ENCODE results near the gene FKBP11.
"Not testable (repeated sequence)": the region's sequence is repeated elsewhere in the genome, so short reads cannot be mapped to it uniquely, and the experiment has no call there.

The FKBP11 gene

GRCh38 chr12:48917857-48918537 is 7.3 kb downstream of the FKBP11 start:
- in situ Hi-C loops (cut with MboI; ENCODE audit: low sequenced_read_pairs), result no loop called here

- in situ Hi-C loops (cut with MboI; ENCODE audit: low sequenced_read_pairs), result no loop called here
Measured at GRCh38 chr12:48910196-48910595, 15.1 kb downstream of the FKBP11 start.

GRCh38 chr12:48909698-48910097 is 15.6 kb downstream of the FKBP11 start:
- in situ Hi-C loops (cut with MboI; ENCODE audit: low sequenced_read_pairs), result not testable (repeated sequence)

DNA sequence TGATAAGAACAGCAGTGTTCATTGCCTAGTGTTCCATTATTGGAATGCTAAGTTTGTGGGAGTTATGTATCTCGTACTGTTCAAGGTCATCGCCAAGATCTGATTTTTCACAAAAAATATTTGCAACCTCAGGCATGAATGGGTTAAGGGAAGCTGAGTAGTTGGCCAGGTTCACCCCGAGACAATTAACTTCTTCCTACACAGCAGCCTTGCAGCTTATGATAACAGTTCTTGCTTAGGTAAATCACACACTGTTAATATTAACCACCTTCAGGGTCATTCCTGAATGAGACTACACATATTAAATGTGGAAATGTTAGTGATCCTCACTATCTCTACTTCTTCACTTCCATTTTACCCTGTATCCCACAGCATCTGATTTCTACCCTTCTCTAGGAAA is 18.0 kb downstream of the FKBP11 start:
- in situ Hi-C loops (cut with MboI; ENCODE audit: low sequenced_read_pairs), result no loop called here

GRCh38 chr12:48903982-48904411 is 21.3 kb downstream of the FKBP11 start:
- in situ Hi-C loops (cut with MboI; ENCODE audit: low sequenced_read_pairs), result no loop called here

- in situ Hi-C loops (cut with MboI; ENCODE audit: low sequenced_read_pairs), result no loop called here
Measured at GRCh38 chr12:48903363-48903981, 21.8 kb downstream of the FKBP11 start.

- in situ Hi-C loops (cut with MboI; ENCODE audit: low sequenced_read_pairs), result no loop called here
Measured at GRCh38 chr12:48901278-48901677, 24.0 kb downstream of the FKBP11 start.

DNA sequence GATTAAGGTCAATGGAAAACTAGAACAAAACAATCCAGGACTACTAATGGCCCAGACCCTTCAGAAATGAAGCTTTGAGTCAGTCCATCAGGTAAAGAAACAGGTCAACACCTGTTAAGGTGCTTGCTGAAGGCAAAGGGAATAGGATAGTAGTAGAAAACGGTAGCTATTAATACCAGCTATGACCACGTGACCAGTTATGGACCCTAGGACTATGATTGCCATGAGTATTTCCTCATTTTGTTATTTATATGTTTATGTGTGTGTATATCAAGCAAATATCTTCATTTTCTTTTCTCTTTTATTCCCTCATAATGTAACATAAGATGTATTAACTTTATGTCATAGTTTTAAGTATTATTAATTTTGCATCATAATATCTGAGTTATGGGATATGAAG is 25.6 kb downstream of the FKBP11 start:
- in situ Hi-C loops (cut with MboI; ENCODE audit: low sequenced_read_pairs), result no loop called here

GRCh38 chr12:48894271-48894670 is 31.0 kb downstream of the FKBP11 start:
- in situ Hi-C loops (cut with MboI; ENCODE audit: low sequenced_read_pairs), result no loop called here

- in situ Hi-C loops (cut with MboI; ENCODE audit: low sequenced_read_pairs), result no loop called here
Measured at GRCh38 chr12:48890657-48891418, 34.5 kb downstream of the FKBP11 start.

DNA sequence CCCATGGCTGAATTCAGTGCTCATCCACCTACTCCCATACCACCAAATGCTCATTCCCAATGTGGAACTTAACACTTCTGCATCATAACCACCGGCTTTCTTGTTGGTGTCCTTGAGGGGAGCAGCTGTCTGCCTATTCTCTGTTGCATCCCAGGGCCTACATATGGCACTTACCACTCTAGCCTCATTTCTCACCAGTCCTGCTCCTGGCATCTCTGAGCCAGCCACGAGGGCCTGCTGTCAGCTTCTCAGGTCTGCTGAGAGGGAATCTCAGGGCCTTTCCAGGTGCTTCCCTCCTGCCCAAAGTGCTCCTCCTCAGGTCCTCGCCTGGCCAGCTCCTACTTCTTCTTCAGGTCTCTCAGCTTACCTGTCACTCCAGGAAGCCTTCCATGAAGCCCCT is 35.6 kb downstream of the FKBP11 start:
- in situ Hi-C loops (cut with MboI; ENCODE audit: low sequenced_read_pairs), result no loop called here

DNA sequence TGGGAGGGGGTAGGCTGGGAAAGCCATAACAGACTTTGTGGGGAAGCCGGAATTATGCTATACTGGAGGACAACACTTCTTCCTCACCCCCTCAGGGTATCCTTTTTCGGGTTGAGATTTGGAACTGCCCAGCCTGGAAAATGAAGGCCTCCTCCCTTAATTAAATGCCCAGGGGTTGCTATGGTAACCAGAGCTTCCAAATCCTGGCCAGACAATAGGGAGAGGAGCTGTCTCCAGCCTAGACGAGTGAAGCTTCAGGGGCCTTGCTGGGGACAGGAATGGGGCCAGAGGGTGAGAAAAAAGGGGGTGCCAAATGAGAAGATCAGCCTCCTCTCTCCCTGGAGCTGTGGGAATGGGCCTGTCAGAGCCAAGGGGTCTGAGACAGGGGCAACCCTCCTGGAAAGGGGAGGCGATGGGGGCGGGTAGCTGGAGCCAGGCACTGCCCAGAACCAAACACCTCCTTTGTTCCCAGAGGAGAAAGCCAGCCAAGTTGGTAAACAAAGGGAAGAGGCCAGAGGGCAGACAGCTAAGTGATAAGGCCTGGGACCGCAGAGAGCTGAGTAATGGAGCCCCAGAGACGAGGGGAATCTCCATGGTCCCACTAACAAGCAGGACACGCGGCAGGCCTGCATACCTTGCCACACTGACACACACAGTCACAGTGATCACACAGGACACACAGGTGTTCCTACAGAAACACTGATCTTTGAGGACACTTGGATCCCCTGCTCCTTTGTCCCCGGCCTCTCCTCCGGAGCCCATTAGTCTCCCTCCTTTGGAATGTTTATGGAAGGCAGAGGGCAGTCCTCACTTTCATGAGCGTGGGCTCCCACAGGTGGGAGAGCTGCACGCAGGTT is 41.8 kb downstream of the FKBP11 start:
- in situ Hi-C loops (cut with MboI; ENCODE audit: low sequenced_read_pairs), result no loop called here

GRCh38 chr12:48882972-48883304 is 42.4 kb downstream of the FKBP11 start:
- in situ Hi-C loops (cut with MboI; ENCODE audit: low sequenced_read_pairs), result no loop called here

- in situ Hi-C loops (cut with MboI; ENCODE audit: low sequenced_read_pairs), result no loop called here
Measured at GRCh38 chr12:48882315-48882687, 43.0 kb downstream of the FKBP11 start.

GRCh38 chr12:48881686-48882314 is 43.5 kb downstream of the FKBP11 start:
- in situ Hi-C loops (cut with MboI; ENCODE audit: low sequenced_read_pairs), result no loop called here

DNA sequence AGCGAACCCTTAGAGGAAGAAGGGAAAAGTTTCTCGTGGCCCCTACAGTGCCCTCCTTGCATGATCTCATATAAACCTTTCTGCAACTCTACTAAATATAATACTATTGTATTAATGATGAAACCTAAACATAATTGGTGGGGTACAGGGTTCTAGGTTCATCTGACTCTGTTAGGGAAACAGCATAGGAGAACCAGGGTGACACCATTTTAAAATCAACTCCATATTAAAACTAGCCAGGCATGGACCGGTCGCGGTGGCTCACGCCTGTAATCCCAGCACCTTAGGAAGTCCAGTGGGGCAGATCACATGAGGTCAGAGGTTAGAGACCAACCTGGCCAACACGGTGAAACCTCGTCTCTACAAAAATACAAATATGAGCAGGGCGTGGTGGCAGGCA is 44.6 kb downstream of the FKBP11 start:
- in situ Hi-C loops (cut with MboI; ENCODE audit: low sequenced_read_pairs), result no loop called here

- in situ Hi-C loops (cut with MboI; ENCODE audit: low sequenced_read_pairs), result no loop called here
Measured at GRCh38 chr12:48878548-48878947, 46.7 kb downstream of the FKBP11 start.

DNA sequence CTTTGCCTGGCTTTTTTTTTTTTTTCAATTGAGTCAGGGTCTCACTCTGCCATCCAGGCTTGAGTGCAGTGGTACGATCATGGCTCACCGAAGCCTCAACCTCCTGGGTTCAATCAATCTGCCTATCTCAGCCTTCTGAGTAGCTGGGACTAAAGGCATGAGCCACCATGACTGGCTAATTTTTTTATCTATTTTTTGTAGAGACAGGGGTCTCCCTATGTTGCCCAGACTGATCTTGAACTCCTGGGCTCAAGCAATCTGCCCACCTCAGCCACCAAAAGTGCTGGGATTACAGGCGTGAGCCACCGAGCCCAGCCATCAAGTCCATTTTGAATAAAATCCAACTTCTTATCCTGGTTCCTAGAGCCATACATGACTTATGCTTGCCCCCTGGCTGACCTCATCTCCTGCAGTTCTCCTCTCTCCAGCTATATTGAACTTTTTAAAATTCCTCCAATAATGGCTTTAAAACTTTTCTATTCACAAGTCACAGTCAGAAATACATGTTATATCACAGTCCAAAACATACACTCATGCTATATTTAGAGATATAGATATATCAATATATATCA is 49.3 kb downstream of the FKBP11 start:
- in situ Hi-C loops (cut with MboI; ENCODE audit: low sequenced_read_pairs), result no loop called here

GRCh38 chr12:48873534-48873933 is 51.8 kb downstream of the FKBP11 start:
- in situ Hi-C loops (cut with MboI; ENCODE audit: low sequenced_read_pairs), result not testable (repeated sequence)

GRCh38 chr12:48873096-48873495 is 52.2 kb downstream of the FKBP11 start:
- in situ Hi-C loops (cut with MboI; ENCODE audit: low sequenced_read_pairs), result no loop called here
